Trophoblast cell (in vitro differentiated cells and primary cell): Measurements from ENCODE around the gene CORO2A.
A peak's percentile ranks its signal among the peaks of the same experiment; 100 is the strongest.

Experiments used
- DNase-seq, 2 donors: peaks; one replicate each; pipeline ENCODE4 v3.0.0-alpha.2; 2016
- H2AFZ ChIP-seq: 2 replicates; pipeline ENCODE4 v1.6.1; 2013; ENCODE audit warnings: low read length, moderate library complexity, mild to moderate bottlenecking; ENCODE audit not compliant: insufficient read depth, poor library complexity
- H2AK5ac ChIP-seq: 2 replicates; pipeline ENCODE4 v1.6.1; 2013; ENCODE audit warnings: mild to moderate bottlenecking, low read length
- H2BK120ac ChIP-seq: 2 replicates; pipeline ENCODE4 v1.6.1; 2013; ENCODE audit warnings: low read length, mild to moderate bottlenecking, moderate library complexity; ENCODE audit not compliant: insufficient read depth, poor library complexity
- H2BK12ac ChIP-seq: 2 replicates; pipeline ENCODE4 v1.6.1; 2013; ENCODE audit warnings: mild to moderate bottlenecking, low read length, moderate library complexity
- H2BK5ac ChIP-seq: 2 replicates; pipeline ENCODE4 v1.6.1; 2013; ENCODE audit warnings: low read length, low read depth, moderate library complexity, mild to moderate bottlenecking; ENCODE audit not compliant: poor library complexity
- H3K14ac ChIP-seq: 2 replicates; pipeline ENCODE4 v1.6.1; 2013; ENCODE audit warnings: mild to moderate bottlenecking, low read length
- H3K18ac ChIP-seq: 2 replicates; pipeline ENCODE4 v1.6.1; 2013; ENCODE audit warnings: mild to moderate bottlenecking, low read length
- H3K23ac ChIP-seq: 2 replicates; pipeline ENCODE4 v1.6.1; 2013; ENCODE audit warnings: low read length
- H3K27ac ChIP-seq: 2 replicates; pipeline ENCODE4 v1.5.1; 2013; ENCODE audit warnings: low read depth, mild to moderate bottlenecking, inconsistent platforms, low read length, moderate library complexity
- H3K27me3 ChIP-seq: 2 replicates; pipeline ENCODE4 v1.6.1; 2013; ENCODE audit warnings: inconsistent platforms, mild to moderate bottlenecking, low read length, moderate library complexity; ENCODE audit not compliant: insufficient read depth
- H3K36me3 ChIP-seq, 2 experiments: 1 replicate in 1 of 2; 2 replicates in 1 of 2; pipeline ENCODE4 v1.6.1; 2013; ENCODE audit warnings: low read length in 2 of 2, mild to moderate bottlenecking in 2 of 2, moderate library complexity in 1 of 2; ENCODE audit not compliant: insufficient read depth in 2 of 2, control insufficient read depth in 1 of 2
- H3K4ac ChIP-seq: 2 replicates; pipeline ENCODE4 v1.6.1; 2013; ENCODE audit warnings: low read depth, mild to moderate bottlenecking, low read length, moderate library complexity
- H3K4me1 ChIP-seq, 2 experiments: 1 replicate in 1 of 2; 2 replicates in 1 of 2; pipeline ENCODE4 v1.6.1; 2013; ENCODE audit warnings: low read length in 2 of 2, mild to moderate bottlenecking in 2 of 2, moderate library complexity in 1 of 2; ENCODE audit not compliant: insufficient read depth in 2 of 2, control insufficient read depth in 1 of 2
- H3K4me2 ChIP-seq: 2 replicates; pipeline ENCODE4 v1.6.1; 2013; ENCODE audit warnings: inconsistent platforms, mild to moderate bottlenecking, low read length, moderate library complexity
- H3K4me3 ChIP-seq: 2 replicates; pipeline ENCODE4 v1.5.1; 2013; ENCODE audit warnings: mild to moderate bottlenecking, low read depth, low read length, inconsistent platforms
- H3K79me1 ChIP-seq: one replicate; pipeline ENCODE4 v1.6.1; 2013; ENCODE audit warnings: low read length
- H3K79me2 ChIP-seq: 2 replicates; pipeline ENCODE4 v1.6.1; 2013; ENCODE audit warnings: low read length, mild to moderate bottlenecking; ENCODE audit not compliant: control insufficient read depth, insufficient read depth, poor library complexity
- H3K9ac ChIP-seq: 2 replicates; pipeline ENCODE4 v1.6.1; 2013; ENCODE audit warnings: mild to moderate bottlenecking, low read length
- H3K9me3 ChIP-seq: 2 replicates; pipeline ENCODE4 v1.6.1; 2013; ENCODE audit warnings: low read depth, mild to moderate bottlenecking, control low read depth, inconsistent platforms, low read length; ENCODE audit not compliant: insufficient read depth
- H4K12ac ChIP-seq: 2 replicates; pipeline ENCODE4 v1.6.1; 2013; ENCODE audit warnings: low read depth, mild to moderate bottlenecking, low read length, moderate library complexity
- H4K8ac ChIP-seq: 2 replicates; pipeline ENCODE4 v1.6.1; 2013; ENCODE audit warnings: low read depth, mild to moderate bottlenecking, low read length, moderate library complexity
- H4K91ac ChIP-seq: one replicate; pipeline ENCODE4 v1.6.1; 2013; ENCODE audit warnings: low read depth, mild to moderate bottlenecking, low read length, moderate library complexity
- WGBS: extraction: QIAGEN DNeasy Blood & Tissue Kit; methylation state at CpG from one replicate; pipeline ENCODE4 v1.1.7; 2013; ENCODE audit warnings: missing lambda C conversion rate; ENCODE audit not compliant: insufficient read length, insufficient coverage; ENCODE audit errors: extremely low coverage; 5-methylcytosine and 5-hydroxymethylcytosine counted together

Gene CORO2A

GRCh38 chr9:98228392-98229089, 36.1 kb upstream of the CORO2A start:
- no peak overlapping the region for H4K8ac ChIP-seq
- H3K23ac ChIP-seq = no peak overlapping the region
- peak overlapping the region; percentile 6 for H2BK120ac ChIP-seq
- H2AFZ ChIP-seq = no peak overlapping the region
- H3K79me2 ChIP-seq = no peaks in the 10 kb centered on the region
- H3K4me2 ChIP-seq = no peak overlapping the region
- H4K91ac ChIP-seq = peak overlapping the region; percentile 42
- peak overlapping the region; percentile 9 for H3K14ac ChIP-seq
- WGBS = no CpG with 5 or more reads among the region's 10 CpGs
- no peak overlapping the region for H3K9ac ChIP-seq
- no peak overlapping the region for H3K4ac ChIP-seq
- H3K27ac ChIP-seq = peak overlapping the region; percentile 79
- peak in 1 of 2 donors; percentile 75 for DNase-seq
- H3K18ac ChIP-seq = no peak overlapping the region
- H3K36me3 ChIP-seq = peaks cover 17 to 27% of the 10 kb centered on the region in 2 experiments
- H3K79me1 ChIP-seq = peaks cover 7% of the 10 kb centered on the region
- no peaks in the 10 kb centered on the region for H3K9me3 ChIP-seq
- H2AK5ac ChIP-seq = peak overlapping the region; percentile 20
- H2BK5ac ChIP-seq = peak overlapping the region; percentile 59
- no peaks in the 10 kb centered on the region for H3K27me3 ChIP-seq
- peaks cover 14 to 16% of the 10 kb centered on the region in 2 experiments for H3K4me1 ChIP-seq
- H3K4me3 ChIP-seq = no peak overlapping the region
- no peak overlapping the region for H4K12ac ChIP-seq
- peak overlapping the region; percentile 4 for H2BK12ac ChIP-seq

- no peak overlapping the region for H3K18ac ChIP-seq
- H3K79me1 ChIP-seq = peaks cover 10% of the 10 kb centered on the region
- peak overlapping the region; percentile 38 for H2BK12ac ChIP-seq
- no peaks in the 10 kb centered on the region for H3K9me3 ChIP-seq
- H2AK5ac ChIP-seq = no peak overlapping the region
- H3K4me2 ChIP-seq = no peak overlapping the region
- H3K9ac ChIP-seq = no peak overlapping the region
- peaks cover 18 to 21% of the 10 kb centered on the region in 2 experiments for H3K4me1 ChIP-seq
- peak overlapping the region; percentile 85 for H4K8ac ChIP-seq
- H3K79me2 ChIP-seq = no peaks in the 10 kb centered on the region
- no peak overlapping the region for H2AFZ ChIP-seq
- no peak overlapping the region for H3K4ac ChIP-seq
- H4K91ac ChIP-seq = peak overlapping the region; percentile 92
- no peak overlapping the region for H3K4me3 ChIP-seq
- no CpG with 5 or more reads among the region's 7 CpGs for WGBS
- no peak overlapping the region for H4K12ac ChIP-seq
- peaks cover 10 to 20% of the 10 kb centered on the region in 2 experiments for H3K36me3 ChIP-seq
- H3K14ac ChIP-seq = peak overlapping the region; percentile 73
- DNase-seq = peak; percentile 72 to 74
- H2BK5ac ChIP-seq = peak overlapping the region; percentile 94
- H3K27ac ChIP-seq = peak overlapping the region; percentile 79
- peak overlapping the region; percentile 88 for H2BK120ac ChIP-seq
- H3K23ac ChIP-seq = no peak overlapping the region
- no peaks in the 10 kb centered on the region for H3K27me3 ChIP-seq
These were observed 35.4 kb upstream of the CORO2A start for GRCh38 chr9:98227883-98228282.

- Histone ChIP-seq H3K4me1 (peaks cover 19 to 22% of the 10 kb centered on the region in 2 experiments), H3K9ac (no peak overlapping the region), H2BK5ac (no peak overlapping the region), H3K4me2 (no peak overlapping the region), H2BK12ac (no peak overlapping the region), H3K27ac (no peak overlapping the region), H4K91ac (peak overlapping the region; percentile 4), H3K79me2 (no peaks in the 10 kb centered on the region), H3K79me1 (peaks cover 12% of the 10 kb centered on the region), H3K14ac (no peak overlapping the region), H2AFZ (no peak overlapping the region), H2AK5ac (no peak overlapping the region), H3K4ac (no peak overlapping the region), H4K12ac (no peak overlapping the region), H4K8ac (no peak overlapping the region), H2BK120ac (peak overlapping the region; percentile 4), H3K23ac (no peak overlapping the region), H3K27me3 (no peaks in the 10 kb centered on the region), H3K36me3 (peaks cover 9 to 18% of the 10 kb centered on the region in 2 experiments), H3K9me3 (no peaks in the 10 kb centered on the region), H3K18ac (no peak overlapping the region), H3K4me3 (no peak overlapping the region)
- DNase-seq = no peak
- no CpG with 5 or more reads among the region's 4 CpGs for WGBS
These were observed 34.5 kb upstream of the CORO2A start for GRCh38 chr9:98226957-98227356.

GRCh38 chr9:98226516-98226915, 34.1 kb upstream of the CORO2A start:
- H3K36me3 ChIP-seq = peaks cover 9 to 18% of the 10 kb centered on the region in 2 experiments
- H4K12ac ChIP-seq = no peak overlapping the region
- H3K18ac ChIP-seq = no peak overlapping the region
- no peaks in the 10 kb centered on the region for H3K79me2 ChIP-seq
- no peak overlapping the region for H3K4me2 ChIP-seq
- H2BK5ac ChIP-seq = no peak overlapping the region
- H3K79me1 ChIP-seq = peaks cover 12% of the 10 kb centered on the region
- H3K14ac ChIP-seq = no peak overlapping the region
- no peak overlapping the region for H2BK12ac ChIP-seq
- no peak overlapping the region for H2AK5ac ChIP-seq
- no peak overlapping the region for H4K91ac ChIP-seq
- peaks cover 19 to 22% of the 10 kb centered on the region in 2 experiments for H3K4me1 ChIP-seq
- H2AFZ ChIP-seq = no peak overlapping the region
- no peaks in the 10 kb centered on the region for H3K27me3 ChIP-seq
- no peak for DNase-seq
- H3K9ac ChIP-seq = no peak overlapping the region
- no peaks in the 10 kb centered on the region for H3K9me3 ChIP-seq
- no CpG with 5 or more reads among the region's 1 CpG for WGBS
- no peak overlapping the region for H3K4ac ChIP-seq
- H4K8ac ChIP-seq = no peak overlapping the region
- peak overlapping the region; percentile 48 for H2BK120ac ChIP-seq
- H3K27ac ChIP-seq = no peak overlapping the region
- no peak overlapping the region for H3K4me3 ChIP-seq
- no peak overlapping the region for H3K23ac ChIP-seq
